Duodenal mucosa (tissue), 2 donors: ENCODE results near the gene TBX6.

Source experiments
- H3K27ac ChIP-seq: one replicate; pipeline ENCODE4 v1.7.0; 2013; ENCODE audit warnings: low read depth, low read length
- H3K27me3 ChIP-seq, 2 donors: one replicate each; pipeline ENCODE4 v1.7.0; 2013; ENCODE audit warnings: low read length in 2 of 2, control low read depth in 1 of 2; ENCODE audit not compliant: insufficient read depth in 2 of 2, control insufficient read depth in 1 of 2
- H3K36me3 ChIP-seq, 2 donors: one replicate each; pipeline ENCODE4 v1.7.0; 2013; ENCODE audit warnings: low read length in 2 of 2, control low read depth in 1 of 2; ENCODE audit not compliant: insufficient read depth in 2 of 2, control insufficient read depth in 1 of 2
- H3K4me1 ChIP-seq, 2 donors: one replicate each; pipeline ENCODE4 v1.7.0; 2013; ENCODE audit warnings: low read length in 2 of 2, control low read depth in 1 of 2; ENCODE audit not compliant: insufficient read depth in 2 of 2, control insufficient read depth in 1 of 2
- H3K4me3 ChIP-seq, 2 donors: one replicate each; pipeline ENCODE4 v1.7.0; 2013; ENCODE audit warnings: low read length in 2 of 2, low read depth in 1 of 2
- H3K9ac ChIP-seq, 2 donors: one replicate each; pipeline ENCODE4 v1.7.0; 2013; ENCODE audit warnings: low read length in 2 of 2, low read depth in 1 of 2
- H3K9me3 ChIP-seq, 2 donors: one replicate each; pipeline ENCODE4 v1.7.0; 2013; ENCODE audit warnings: low read length in 2 of 2, control low read depth in 1 of 2; ENCODE audit not compliant: control insufficient read depth in 1 of 2

TBX6 gene

GRCh38 chr16:30086291-30087140 is 5.2 kb downstream of the TBX6 start:
- Histone ChIP-seq H3K4me3 (no peak overlapping the region), H3K4me1 (peaks cover 5 to 8% of the 10 kb centered on the region in 2 donors), H3K36me3 (peaks cover 21 to 38% of the 10 kb centered on the region in 2 donors), H3K27ac (no peak overlapping the region), H3K9me3 (no peaks in the 10 kb centered on the region), H3K9ac (no peak overlapping the region), H3K27me3 (no peaks in the 10 kb centered on the region)

- peaks cover 21 to 44% of the 10 kb centered on the region in 2 donors for H3K36me3 ChIP-seq
- H3K4me3 ChIP-seq, result no peak overlapping the region
- H3K9ac ChIP-seq, result no peak overlapping the region
- H3K9me3 ChIP-seq, result no peaks in the 10 kb centered on the region
- no peaks in the 10 kb centered on the region for H3K27me3 ChIP-seq
- no peak overlapping the region for H3K27ac ChIP-seq
- H3K4me1 ChIP-seq, result peaks cover 0 to 10% of the 10 kb centered on the region in 2 donors
Measured at GRCh38 chr16:30085820-30086219, 5.9 kb downstream of the TBX6 start.

- Histone ChIP-seq H3K9ac (no peak overlapping the region), H3K4me1 (peaks cover 0 to 6% of the 10 kb centered on the region in 2 donors), H3K27me3 (no peaks in the 10 kb centered on the region), H3K27ac (no peak overlapping the region), H3K36me3 (peaks cover 21 to 48% of the 10 kb centered on the region in 2 donors), H3K9me3 (no peaks in the 10 kb centered on the region), H3K4me3 (no peak overlapping the region)
Measured at GRCh38 chr16:30085247-30085646, 6.5 kb downstream of the TBX6 start.

- Histone ChIP-seq H3K27me3 (no peaks in the 10 kb centered on the region), H3K9ac (no peak overlapping the region), H3K4me1 (peaks cover under 1 to 4% of the 10 kb centered on the region in 2 donors), H3K27ac (no peak overlapping the region), H3K4me3 (no peak overlapping the region), H3K36me3 (peaks cover 21 to 50% of the 10 kb centered on the region in 2 donors), H3K9me3 (no peaks in the 10 kb centered on the region)
Measured at GRCh38 chr16:30084816-30085159, 6.9 kb downstream of the TBX6 start.

- no peak overlapping the region for H3K27ac ChIP-seq
Measured at GRCh38 chr16:30084096-30084815, 7.5 kb downstream of the TBX6 start.

GRCh38 chr16:30083216-30084055 is 8.3 kb downstream of the TBX6 start:
- H3K9me3 ChIP-seq, result no peaks in the 10 kb centered on the region
- peaks cover 6 to 7% of the 10 kb centered on the region in 2 donors for H3K4me1 ChIP-seq
- H3K27ac ChIP-seq, result no peak overlapping the region
- no peak overlapping the region for H3K9ac ChIP-seq
- no peaks in the 10 kb centered on the region for H3K27me3 ChIP-seq
- H3K4me3 ChIP-seq, result no peak overlapping the region
- peaks cover 27 to 60% of the 10 kb centered on the region in 2 donors for H3K36me3 ChIP-seq

More at GRCh38 chr16:30084096-30084815, 7.5 kb downstream of the TBX6 start:
- peaks cover 4 to 5% of the 10 kb centered on the region in 2 donors for H3K4me1 ChIP-seq
- peaks cover 24 to 55% of the 10 kb centered on the region in 2 donors for H3K36me3 ChIP-seq
- no peaks in the 10 kb centered on the region for H3K27me3 ChIP-seq
- no peak overlapping the region for H3K4me3 ChIP-seq
- no peak overlapping the region for H3K9ac ChIP-seq
- no peaks in the 10 kb centered on the region for H3K9me3 ChIP-seq

- Histone ChIP-seq H3K9ac (no peak overlapping the region), H3K9me3 (no peaks in the 10 kb centered on the region), H3K4me1 (peaks cover 14 to 15% of the 10 kb centered on the region in 2 donors), H3K27me3 (no peaks in the 10 kb centered on the region), H3K27ac (no peak overlapping the region), H3K4me3 (no peak overlapping the region), H3K36me3 (peaks cover 33 to 68% of the 10 kb centered on the region in 2 donors)
Measured at GRCh38 chr16:30082545-30083090, 9.1 kb downstream of the TBX6 start.

GRCh38 chr16:30079480-30079879 is 12.2 kb downstream of the TBX6 start:
- Histone ChIP-seq H3K36me3 (peaks cover 33 to 63% of the 10 kb centered on the region in 2 donors), H3K27ac (no peak overlapping the region), H3K4me3 (no peak overlapping the region), H3K9ac (no peak overlapping the region), H3K9me3 (no peaks in the 10 kb centered on the region), H3K27me3 (no peaks in the 10 kb centered on the region), H3K4me1 (peaks cover 26 to 29% of the 10 kb centered on the region in 2 donors)

- no peak overlapping the region for H3K4me3 ChIP-seq
- peaks cover 26 to 29% of the 10 kb centered on the region in 2 donors for H3K4me1 ChIP-seq
- H3K27ac ChIP-seq, result no peak overlapping the region
- no peaks in the 10 kb centered on the region for H3K9me3 ChIP-seq
- H3K9ac ChIP-seq, result no peak overlapping the region
- H3K27me3 ChIP-seq, result no peaks in the 10 kb centered on the region
- H3K36me3 ChIP-seq, result peaks cover 27 to 56% of the 10 kb centered on the region in 2 donors
Measured at GRCh38 chr16:30078744-30079143, 13.0 kb downstream of the TBX6 start.
